ENCODE results near the gene FBF1. TPM values are rescaled to one million over a fixed set of nuclear protein-coding genes. Genes with fewer than 3 reads are reported as not detected.

Gene FBF1
- total RNA-seq, 1 experiment from 2014 or later: 33.6 TPM

- CTCF ChIA-PET: no interaction called here
- Mint-ChIP-seq H3K27ac (ENCODE audit: unreplicated experiment) (no peak overlapping the region), H3K4me1 (ENCODE audit: low read depth, unreplicated experiment) (no peaks in the 10 kb centered on the region), H3K27me3 (ENCODE audit: unreplicated experiment) (no peaks in the 10 kb centered on the region), H3K36me3 (ENCODE audit: insufficient read depth, unreplicated experiment) (no peaks in the 10 kb centered on the region), H3K9me3 (ENCODE audit: low read depth, unreplicated experiment) (no peaks in the 10 kb centered on the region), H3K4me3 (ENCODE audit: low read depth, unreplicated experiment) (no peak overlapping the region)
- TF ChIP-seq CTCF (IDR thresholded peaks at IDR 0.05; ENCODE audit: unreplicated experiment): no peak
- BruUV-seq (replicated peaks): no TSS peak
- intact Hi-C loops (cut with micrococcal nuclease; ENCODE audit: unreplicated experiment): no loop called here
- no peak for DNase-seq
These were observed 14.4 kb downstream of the FBF1 start for GRCh38 chr17:75926456-75926855.

- no peak overlapping the region for H3K4me3 Mint-ChIP-seq (ENCODE audit: low read depth, unreplicated experiment)
- intact Hi-C loops (cut with micrococcal nuclease; ENCODE audit: unreplicated experiment): no loop called here
- BruUV-seq (replicated peaks): no TSS peak
- H3K4me1 Mint-ChIP-seq (ENCODE audit: low read depth, unreplicated experiment): no peaks in the 10 kb centered on the region
- H3K27ac Mint-ChIP-seq (ENCODE audit: unreplicated experiment): no peak overlapping the region
- no peaks in the 10 kb centered on the region for H3K36me3 Mint-ChIP-seq (ENCODE audit: insufficient read depth, unreplicated experiment)
- TF ChIP-seq CTCF (IDR thresholded peaks at IDR 0.05; ENCODE audit: unreplicated experiment): no peak
- DNase-seq: no peak
- no peaks in the 10 kb centered on the region for H3K27me3 Mint-ChIP-seq (ENCODE audit: unreplicated experiment)
- no peaks in the 10 kb centered on the region for H3K9me3 Mint-ChIP-seq (ENCODE audit: low read depth, unreplicated experiment)
- CTCF ChIA-PET: no interaction called here
These were observed 14.9 kb downstream of the FBF1 start for GRCh38 chr17:75925912-75926311.

GRCh38 chr17:75925103-75925502 lies 15.7 kb downstream of the FBF1 start:
- H3K9me3 Mint-ChIP-seq (ENCODE audit: low read depth, unreplicated experiment): no peaks in the 10 kb centered on the region
- H3K27me3 Mint-ChIP-seq (ENCODE audit: unreplicated experiment): no peaks in the 10 kb centered on the region
- no peaks in the 10 kb centered on the region for H3K4me1 Mint-ChIP-seq (ENCODE audit: low read depth, unreplicated experiment)
- CTCF ChIA-PET: no interaction called here
- intact Hi-C loops (cut with micrococcal nuclease; ENCODE audit: unreplicated experiment): no loop called here
- no peak for TF ChIP-seq CTCF (IDR thresholded peaks at IDR 0.05; ENCODE audit: unreplicated experiment)
- no peak for DNase-seq
- H3K27ac Mint-ChIP-seq (ENCODE audit: unreplicated experiment): no peak overlapping the region
- H3K36me3 Mint-ChIP-seq (ENCODE audit: insufficient read depth, unreplicated experiment): no peaks in the 10 kb centered on the region
- no TSS peak for BruUV-seq (replicated peaks)
- H3K4me3 Mint-ChIP-seq (ENCODE audit: low read depth, unreplicated experiment): no peak overlapping the region

- intact Hi-C loops (cut with micrococcal nuclease; ENCODE audit: unreplicated experiment): no loop called here
- TF ChIP-seq CTCF (IDR thresholded peaks at IDR 0.05; ENCODE audit: unreplicated experiment): no peak
- no peaks in the 10 kb centered on the region for H3K9me3 Mint-ChIP-seq (ENCODE audit: low read depth, unreplicated experiment)
- CTCF ChIA-PET: no interaction called here
- H3K36me3 Mint-ChIP-seq (ENCODE audit: insufficient read depth, unreplicated experiment): no peaks in the 10 kb centered on the region
- no peak for DNase-seq
- H3K4me1 Mint-ChIP-seq (ENCODE audit: low read depth, unreplicated experiment): no peaks in the 10 kb centered on the region
- H3K27me3 Mint-ChIP-seq (ENCODE audit: unreplicated experiment): no peaks in the 10 kb centered on the region
- H3K4me3 Mint-ChIP-seq (ENCODE audit: low read depth, unreplicated experiment): no peak overlapping the region
- H3K27ac Mint-ChIP-seq (ENCODE audit: unreplicated experiment): no peak overlapping the region
- BruUV-seq (replicated peaks): no TSS peak
These were observed 17.6 kb downstream of the FBF1 start for GRCh38 chr17:75922963-75923874.

Measured in Calu3 (cell line).